Measurements from ENCODE around the gene CTNNA3.

CTNNA3 gene

DNA sequence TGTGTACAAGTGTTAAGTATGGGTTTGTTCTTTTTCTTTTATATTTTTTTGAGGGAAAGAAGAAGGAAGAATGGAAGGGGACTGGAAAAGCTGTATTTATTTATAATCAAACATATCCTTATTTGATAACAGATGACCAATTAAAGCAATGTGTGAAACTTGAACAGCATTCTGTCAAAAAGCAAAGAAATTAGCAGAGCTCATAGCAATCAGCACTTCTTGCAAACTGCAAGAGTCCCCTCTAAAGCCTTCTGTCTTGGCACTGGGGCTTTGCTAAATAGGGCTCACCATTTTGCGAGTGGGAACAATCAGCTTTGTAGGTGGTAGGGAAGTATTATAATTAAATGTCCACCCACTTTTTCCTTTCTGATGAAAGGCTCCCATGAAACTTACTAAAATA is 935.1 kb downstream of the CTNNA3 start:
- TF ChIP-seq, protein P1, sequence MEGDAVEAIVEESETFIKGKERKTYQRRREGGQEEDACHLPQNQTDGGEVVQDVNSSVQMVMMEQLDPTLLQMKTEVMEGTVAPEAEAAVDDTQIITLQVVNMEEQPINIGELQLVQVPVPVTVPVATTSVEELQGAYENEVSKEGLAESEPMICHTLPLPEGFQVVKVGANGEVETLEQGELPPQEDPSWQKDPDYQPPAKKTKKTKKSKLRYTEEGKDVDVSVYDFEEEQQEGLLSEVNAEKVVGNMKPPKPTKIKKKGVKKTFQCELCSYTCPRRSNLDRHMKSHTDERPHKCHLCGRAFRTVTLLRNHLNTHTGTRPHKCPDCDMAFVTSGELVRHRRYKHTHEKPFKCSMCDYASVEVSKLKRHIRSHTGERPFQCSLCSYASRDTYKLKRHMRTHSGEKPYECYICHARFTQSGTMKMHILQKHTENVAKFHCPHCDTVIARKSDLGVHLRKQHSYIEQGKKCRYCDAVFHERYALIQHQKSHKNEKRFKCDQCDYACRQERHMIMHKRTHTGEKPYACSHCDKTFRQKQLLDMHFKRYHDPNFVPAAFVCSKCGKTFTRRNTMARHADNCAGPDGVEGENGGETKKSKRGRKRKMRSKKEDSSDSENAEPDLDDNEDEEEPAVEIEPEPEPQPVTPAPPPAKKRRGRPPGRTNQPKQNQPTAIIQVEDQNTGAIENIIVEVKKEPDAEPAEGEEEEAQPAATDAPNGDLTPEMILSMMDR (IDR thresholded peaks at IDR 0.05) = no peak

DNA sequence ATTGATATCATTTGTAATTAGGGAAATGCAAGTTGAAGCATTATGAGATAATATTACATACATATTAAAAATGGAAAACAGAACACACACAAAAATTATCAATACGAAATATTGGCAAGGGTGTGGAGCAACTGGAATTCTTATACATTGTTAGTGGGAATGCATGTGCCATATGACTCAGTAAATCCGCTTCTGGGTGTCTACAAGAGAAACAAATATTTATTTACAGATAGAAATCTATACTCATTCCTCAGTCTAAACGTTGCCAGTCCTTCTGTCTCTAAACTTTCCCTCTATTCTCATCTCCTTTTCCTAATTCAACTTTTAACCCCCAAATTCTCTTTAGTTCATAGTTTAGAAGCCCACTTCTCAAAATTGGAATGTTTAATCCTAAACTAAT is 940.5 kb downstream of the CTNNA3 start:
- TF ChIP-seq, protein P1 (IDR thresholded peaks at IDR 0.05) = no peak

DNA sequence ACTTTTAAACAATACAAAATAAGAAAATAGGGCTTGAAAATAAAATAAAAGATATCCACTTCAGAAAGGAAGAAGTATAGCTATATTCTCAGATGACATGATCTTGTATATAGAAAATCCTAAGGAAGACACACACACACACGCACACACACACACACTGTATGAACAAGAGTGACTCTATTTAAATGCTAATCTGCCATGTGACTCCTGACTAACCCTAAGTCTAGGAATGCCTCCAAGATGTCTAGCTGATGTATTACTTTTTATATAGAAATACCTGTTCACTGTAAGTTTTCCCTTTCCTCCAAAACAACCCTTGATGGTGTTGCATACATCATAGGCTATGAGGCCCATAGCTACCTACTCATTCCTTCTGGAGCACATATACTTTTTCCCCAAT is 943.3 kb downstream of the CTNNA3 start:
- TF ChIP-seq, protein P1 (IDR thresholded peaks at IDR 0.05) = no peak

DNA sequence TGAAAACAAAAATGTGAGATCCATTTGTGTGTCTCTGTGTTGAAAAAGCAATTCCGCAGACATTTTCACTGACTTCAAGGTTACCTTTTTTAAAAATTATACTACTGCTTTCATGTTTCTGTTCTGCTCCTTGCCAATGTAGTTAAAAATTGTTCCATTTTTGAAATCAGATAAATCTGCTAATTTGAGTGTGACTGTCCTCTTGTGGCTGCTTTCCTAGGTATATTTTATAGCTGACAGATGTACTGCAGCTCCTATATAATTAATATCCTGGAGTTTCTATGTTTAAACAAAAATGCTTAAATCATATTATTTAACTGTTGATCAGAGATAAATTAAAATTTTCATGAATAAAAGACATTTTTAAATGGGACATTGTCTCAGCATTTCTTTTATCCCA is 947.8 kb downstream of the CTNNA3 start:
- TF ChIP-seq, protein P1 (IDR thresholded peaks at IDR 0.05) = peak; percentile 35

DNA sequence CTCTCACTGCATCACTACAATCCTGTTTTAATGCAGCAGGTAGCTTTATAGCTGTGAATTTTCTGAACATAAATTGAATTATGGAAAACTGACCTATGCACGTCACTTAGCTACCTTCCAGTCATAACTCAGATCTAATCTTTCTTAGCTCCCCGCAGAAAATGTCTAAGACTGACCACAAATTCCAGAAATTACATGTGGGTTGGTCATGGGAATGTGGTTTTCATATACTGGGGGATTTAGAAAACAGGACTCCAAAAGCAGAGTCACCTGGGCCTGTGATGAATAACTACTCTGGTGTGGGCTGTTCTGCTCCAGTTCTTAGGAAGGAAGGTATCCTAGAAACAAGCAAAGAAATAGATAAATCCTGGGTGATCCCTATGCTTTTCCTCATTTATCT is 948.5 kb downstream of the CTNNA3 start:
- TF ChIP-seq, protein P1 (IDR thresholded peaks at IDR 0.05) = no peak

DNA sequence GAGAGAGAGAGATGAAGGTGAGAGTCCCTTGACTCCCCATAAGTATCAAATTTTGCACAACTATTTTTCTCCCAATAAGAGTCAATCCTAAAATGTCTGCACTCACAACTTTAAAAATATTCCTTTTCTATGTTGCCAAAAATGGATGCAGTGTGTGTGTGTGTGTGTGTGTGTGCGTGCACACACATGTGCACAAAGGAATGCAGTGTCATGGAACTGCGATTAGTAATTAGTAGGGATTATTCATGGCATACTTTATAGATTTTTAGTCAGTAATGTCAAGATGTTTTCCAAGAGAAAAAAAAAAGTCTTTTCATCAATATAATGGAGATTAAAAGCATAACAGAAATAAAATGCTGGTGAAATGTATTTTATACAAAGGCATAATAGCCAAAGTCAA is 949.3 kb downstream of the CTNNA3 start:
- TF ChIP-seq, protein P1 (IDR thresholded peaks at IDR 0.05) = no peak

DNA sequence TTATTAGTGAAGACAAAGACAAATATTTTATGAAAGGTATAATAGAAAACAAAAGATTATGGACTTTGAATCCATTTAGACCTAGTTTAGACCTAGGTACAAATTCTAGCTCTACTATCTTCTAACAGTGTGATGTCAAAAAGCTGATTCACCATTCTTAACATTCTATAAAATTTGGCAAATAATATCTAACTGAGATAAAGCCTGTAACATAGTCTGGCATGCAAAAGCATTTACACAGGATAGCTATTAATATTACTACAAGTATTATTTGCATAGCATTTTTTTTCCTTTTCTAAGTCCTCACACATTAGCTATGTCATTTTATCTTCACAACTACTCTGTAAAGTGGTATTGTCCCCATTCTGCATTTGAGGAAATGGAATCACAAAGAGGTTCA is 949.7 kb downstream of the CTNNA3 start:
- TF ChIP-seq, protein P1 (IDR thresholded peaks at IDR 0.05) = no peak

DNA sequence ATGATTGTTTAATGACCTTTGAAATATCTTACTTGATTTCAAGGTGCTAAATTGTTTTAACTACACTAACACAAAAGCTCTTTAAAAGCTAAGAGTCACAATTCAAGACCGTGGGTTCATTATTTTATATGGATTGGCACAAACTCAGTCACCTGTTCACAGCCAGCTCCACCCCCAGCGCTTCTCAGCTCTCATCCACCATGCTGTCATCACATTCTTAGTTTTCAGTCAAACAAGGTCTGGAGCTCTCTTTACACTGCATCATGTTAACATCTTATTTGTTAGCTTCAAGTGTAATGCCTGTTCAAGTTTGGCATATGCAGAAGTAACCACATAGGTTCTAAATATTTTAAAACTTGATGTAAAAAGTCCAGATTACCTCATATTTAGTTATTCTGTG is 951.1 kb downstream of the CTNNA3 start:
- TF ChIP-seq, protein P1 (IDR thresholded peaks at IDR 0.05) = no peak

All from LNCAP (cell line).